ENCODE data around the gene TSHZ1. TPM values are rescaled to one million over a fixed set of nuclear protein-coding genes. Genes with fewer than 3 reads are reported as not detected.

Gene TSHZ1
- total RNA-seq, 1 donor from 2014 or later = 12.2 TPM

- Mint-ChIP-seq H3K27ac (ENCODE audit: unreplicated experiment) (no peak overlapping the region), H3K4me1 (ENCODE audit: unreplicated experiment) (peaks cover 43% of the 10 kb centered on the region), H3K9me3 (ENCODE audit: unreplicated experiment) (no peaks in the 10 kb centered on the region), H3K4me3 (ENCODE audit: unreplicated experiment) (no peak overlapping the region), H3K36me3 (ENCODE audit: unreplicated experiment) (peaks cover 18% of the 10 kb centered on the region), H3K27me3 (ENCODE audit: unreplicated experiment) (peaks cover 14% of the 10 kb centered on the region)
- no peak for TF ChIP-seq CTCF (IDR thresholded peaks at IDR 0.05)
- DNase-seq (ENCODE audit: extremely low spot score, unreplicated experiment) = no peak
Observed at GRCh38 chr18:75202696-75203365, 7.8 kb upstream of the TSHZ1 start.

GRCh38 chr18:75203416-75204268 lies 7.0 kb upstream of the TSHZ1 start:
- peaks cover 18% of the 10 kb centered on the region for H3K36me3 Mint-ChIP-seq (ENCODE audit: unreplicated experiment)
- TF ChIP-seq CTCF (IDR thresholded peaks at IDR 0.05) = no peak
- H3K27me3 Mint-ChIP-seq (ENCODE audit: unreplicated experiment) = peaks cover 14% of the 10 kb centered on the region
- no peaks in the 10 kb centered on the region for H3K9me3 Mint-ChIP-seq (ENCODE audit: unreplicated experiment)
- no peak for DNase-seq (ENCODE audit: extremely low spot score, unreplicated experiment)
- H3K4me1 Mint-ChIP-seq (ENCODE audit: unreplicated experiment) = peaks cover 46% of the 10 kb centered on the region
- no peak overlapping the region for H3K4me3 Mint-ChIP-seq (ENCODE audit: unreplicated experiment)
- no peak overlapping the region for H3K27ac Mint-ChIP-seq (ENCODE audit: unreplicated experiment)

- Mint-ChIP-seq H3K4me1 (ENCODE audit: unreplicated experiment) (peaks cover 46% of the 10 kb centered on the region), H3K9me3 (ENCODE audit: unreplicated experiment) (no peaks in the 10 kb centered on the region), H3K27ac (ENCODE audit: unreplicated experiment) (no peak overlapping the region), H3K36me3 (ENCODE audit: unreplicated experiment) (peaks cover 18% of the 10 kb centered on the region), H3K27me3 (ENCODE audit: unreplicated experiment) (peaks cover 14% of the 10 kb centered on the region), H3K4me3 (ENCODE audit: unreplicated experiment) (peak overlapping the region; percentile 14)
- no peak for DNase-seq (ENCODE audit: extremely low spot score, unreplicated experiment)
- no peak for TF ChIP-seq CTCF (IDR thresholded peaks at IDR 0.05)
Observed at GRCh38 chr18:75204269-75204731, 6.3 kb upstream of the TSHZ1 start.

- peaks cover 49% of the 10 kb centered on the region for H3K4me1 Mint-ChIP-seq (ENCODE audit: unreplicated experiment)
- no peak for TF ChIP-seq CTCF (IDR thresholded peaks at IDR 0.05)
- H3K27me3 Mint-ChIP-seq (ENCODE audit: unreplicated experiment) = peaks cover 14% of the 10 kb centered on the region
- no peak for DNase-seq (ENCODE audit: extremely low spot score, unreplicated experiment)
- no peak overlapping the region for H3K27ac Mint-ChIP-seq (ENCODE audit: unreplicated experiment)
- H3K4me3 Mint-ChIP-seq (ENCODE audit: unreplicated experiment) = peak overlapping the region; percentile 60
- H3K36me3 Mint-ChIP-seq (ENCODE audit: unreplicated experiment) = peaks cover 12% of the 10 kb centered on the region
- H3K9me3 Mint-ChIP-seq (ENCODE audit: unreplicated experiment) = no peaks in the 10 kb centered on the region
Observed at GRCh38 chr18:75204732-75205513, 5.7 kb upstream of the TSHZ1 start.
